Central memory CD8-positive, alpha-beta T cell (primary cell): ENCODE data around the gene TXLNB.

ENCODE experiments used
- ATAC-seq: fragments of 150-1000 bp; cut with Tn5 transposase; replicated peaks from 2 replicates; pipeline ENCODE4 v1.10.0; 2022; ENCODE audit warnings: mild to moderate bottlenecking, moderate FRiP score, moderate number of reproducible peaks; ENCODE audit not compliant: poor library complexity, severe bottlenecking; ENCODE audit errors: extremely low read depth
- DNase-seq, 2 donors: peaks; one replicate each; pipeline ENCODE4 v3.0.0; 2021; ENCODE audit warnings: low spot score in 2 of 2
- H3K27ac Mint-ChIP-seq: one replicate; pipeline ENCODE4 v1.8.0; 2022; ENCODE audit warnings: low read depth, mild to moderate bottlenecking, moderate library complexity, mixed read lengths
- H3K27me3 Mint-ChIP-seq: one replicate; pipeline ENCODE4 v1.8.0; 2022; ENCODE audit warnings: mixed read lengths
- H3K36me3 Mint-ChIP-seq: one replicate; pipeline ENCODE4 v1.8.0; 2022; ENCODE audit warnings: mild to moderate bottlenecking, moderate library complexity, mixed read lengths; ENCODE audit not compliant: insufficient read depth
- H3K4me1 Mint-ChIP-seq: one replicate; pipeline ENCODE4 v1.8.0; 2022; ENCODE audit warnings: mixed read lengths
- H3K4me3 Mint-ChIP-seq: one replicate; pipeline ENCODE4 v1.8.0; 2022; ENCODE audit warnings: mild to moderate bottlenecking, moderate library complexity, mixed read lengths
- H3K9me3 Mint-ChIP-seq: one replicate; pipeline ENCODE4 v1.8.0; 2022; ENCODE audit warnings: mixed read lengths

TXLNB gene

DNA sequence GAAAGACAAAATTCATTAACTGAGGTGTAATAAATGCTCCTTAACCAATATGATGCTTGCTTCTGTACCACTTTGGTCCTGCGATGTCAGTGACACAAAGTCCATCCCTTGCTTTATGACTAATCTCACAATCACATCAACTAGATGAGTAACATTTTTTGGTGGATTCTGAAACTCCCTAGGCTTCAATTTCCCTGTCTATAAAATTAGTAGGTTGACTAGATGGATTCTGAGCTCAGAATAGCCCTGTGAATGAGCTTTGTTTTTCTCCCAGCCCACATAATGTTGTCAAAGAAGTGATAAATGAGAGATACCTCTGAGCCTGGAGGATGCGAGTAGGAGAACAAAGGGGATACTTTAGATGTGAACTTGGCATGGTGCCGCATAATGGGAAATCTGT, 9.1 kb downstream of the TXLNB start:
- ATAC-seq = no peak
- no peak overlapping the region for H3K27ac Mint-ChIP-seq

DNA sequence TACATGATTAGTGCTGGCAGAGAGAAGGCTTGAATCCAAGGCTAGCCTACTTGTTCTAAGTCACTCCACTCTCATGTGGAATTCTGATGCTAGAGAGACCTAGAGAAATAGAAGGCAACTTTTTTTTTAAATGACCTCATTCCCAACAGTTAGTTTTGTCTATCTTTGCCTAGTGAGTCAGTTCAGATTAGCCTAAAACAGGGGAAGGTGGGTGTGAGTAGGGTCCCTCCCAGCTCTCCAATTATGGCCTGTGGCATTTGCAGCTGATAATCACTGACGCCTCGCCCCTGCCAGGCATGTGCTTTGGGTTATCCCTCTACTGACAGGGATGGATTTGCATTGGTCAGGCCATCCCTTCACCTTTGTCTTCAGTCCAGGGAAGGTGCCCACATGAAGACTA, 13.6 kb downstream of the TXLNB start:
- no peak for DNase-seq
- Mint-ChIP-seq H3K27me3 (no peaks in the 10 kb centered on the region), H3K4me3 (no peak overlapping the region), H3K4me1 (peaks cover 13% of the 10 kb centered on the region), H3K9me3 (no peaks in the 10 kb centered on the region), H3K36me3 (no peaks in the 10 kb centered on the region), H3K27ac (peak overlapping the region; percentile 41)
- no peak for ATAC-seq

More for the DNA sequence above, 9.1 kb downstream of the TXLNB start:
- Mint-ChIP-seq H3K9me3 (no peaks in the 10 kb centered on the region), H3K27me3 (no peaks in the 10 kb centered on the region), H3K4me3 (no peak overlapping the region), H3K36me3 (no peaks in the 10 kb centered on the region), H3K4me1 (peaks cover 13% of the 10 kb centered on the region)
- DNase-seq = no peak

DNA sequence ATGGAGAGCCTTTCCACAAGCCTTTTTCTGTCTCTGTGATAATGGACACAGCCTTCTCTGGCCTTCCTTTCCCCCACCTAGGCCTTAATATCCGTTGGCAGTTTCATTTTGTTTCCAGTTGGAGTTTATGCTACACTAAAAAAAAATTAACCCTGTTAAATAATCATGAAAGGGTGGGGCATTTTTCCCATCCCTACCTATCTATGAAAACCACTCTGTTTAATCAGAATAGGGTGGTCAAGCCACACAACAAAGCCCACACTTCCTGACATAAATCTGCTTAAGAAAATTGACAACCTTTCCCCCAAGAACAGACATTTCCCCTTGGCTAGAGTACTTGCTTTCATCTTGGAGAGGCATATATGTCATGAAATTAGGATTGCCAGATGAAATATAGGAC, 14.2 kb downstream of the TXLNB start:
- H3K27me3 Mint-ChIP-seq = no peaks in the 10 kb centered on the region
- H3K36me3 Mint-ChIP-seq = no peaks in the 10 kb centered on the region
- H3K27ac Mint-ChIP-seq = peak overlapping the region; percentile 41
- no peak overlapping the region for H3K4me3 Mint-ChIP-seq
- no peaks in the 10 kb centered on the region for H3K9me3 Mint-ChIP-seq
- DNase-seq = no peak
- H3K4me1 Mint-ChIP-seq = peaks cover 9% of the 10 kb centered on the region
- no peak for ATAC-seq

DNA sequence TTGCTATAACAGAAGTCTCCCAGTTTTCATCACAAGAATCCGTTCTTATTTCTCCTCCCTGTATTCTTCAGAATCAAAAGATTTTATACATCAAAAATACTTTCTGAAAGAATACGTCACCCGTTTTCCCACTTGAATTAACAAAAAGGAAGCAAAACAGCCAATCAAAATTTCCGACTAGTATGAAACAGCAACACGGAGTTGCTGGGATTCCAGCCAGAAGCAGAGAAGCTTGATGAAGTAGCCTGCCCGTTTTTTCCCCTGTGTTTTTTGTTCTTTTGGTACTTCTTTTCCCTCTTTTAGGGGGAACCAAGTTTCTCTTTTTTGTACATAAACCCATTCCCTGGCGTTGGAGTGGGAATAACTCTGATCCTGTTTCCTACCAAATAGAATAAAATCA, 14.6 kb downstream of the TXLNB start:
- H3K9me3 Mint-ChIP-seq = no peaks in the 10 kb centered on the region
- H3K36me3 Mint-ChIP-seq = no peaks in the 10 kb centered on the region

DNA sequence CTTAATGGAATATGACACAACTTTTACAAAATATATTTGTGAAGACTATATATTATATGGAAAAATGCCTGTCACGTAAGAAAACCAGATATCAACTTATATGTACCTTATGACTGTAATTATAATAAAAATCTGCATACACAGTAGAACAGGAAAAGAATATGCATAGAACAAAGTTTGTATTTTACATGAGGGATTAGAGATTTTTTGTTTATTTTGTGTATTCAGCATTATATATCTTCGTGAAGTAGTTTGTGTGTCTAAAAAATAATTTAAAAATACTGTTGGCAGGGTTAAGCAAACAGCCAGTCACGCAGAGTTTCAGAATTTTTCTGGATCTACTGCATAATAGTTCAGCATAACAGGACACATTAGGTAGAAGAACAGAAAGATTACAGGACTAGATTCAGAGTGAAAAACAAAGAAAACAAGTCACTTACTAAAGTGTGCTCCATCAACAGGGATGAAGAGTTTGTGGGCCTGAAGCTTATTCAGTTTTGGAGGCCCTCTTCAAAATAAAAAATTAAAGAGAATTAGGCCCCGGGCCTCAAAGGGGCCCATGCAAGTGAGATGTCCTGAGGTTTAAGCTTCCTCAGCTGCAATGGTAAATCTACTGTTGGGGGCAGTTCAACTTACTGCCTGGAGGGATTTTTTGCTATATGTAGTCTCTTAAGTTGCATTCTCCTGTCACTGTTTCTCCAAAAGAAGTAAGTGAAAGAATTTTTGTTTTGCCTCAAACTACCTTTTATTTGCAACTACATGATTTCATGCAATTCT, 16.3 kb downstream of the TXLNB start:
- Mint-ChIP-seq H3K27ac (no peak overlapping the region), H3K4me3 (no peak overlapping the region), H3K9me3 (no peaks in the 10 kb centered on the region), H3K27me3 (no peaks in the 10 kb centered on the region), H3K36me3 (no peaks in the 10 kb centered on the region), H3K4me1 (peaks cover 8% of the 10 kb centered on the region)
- ATAC-seq (no peak), DNase-seq (no peak)

More for the DNA sequence above, 14.6 kb downstream of the TXLNB start:
- Mint-ChIP-seq H3K27ac (no peak overlapping the region), H3K4me3 (no peak overlapping the region), H3K27me3 (no peaks in the 10 kb centered on the region), H3K4me1 (peaks cover 8% of the 10 kb centered on the region)
- ATAC-seq = no peak
- DNase-seq = no peak

DNA sequence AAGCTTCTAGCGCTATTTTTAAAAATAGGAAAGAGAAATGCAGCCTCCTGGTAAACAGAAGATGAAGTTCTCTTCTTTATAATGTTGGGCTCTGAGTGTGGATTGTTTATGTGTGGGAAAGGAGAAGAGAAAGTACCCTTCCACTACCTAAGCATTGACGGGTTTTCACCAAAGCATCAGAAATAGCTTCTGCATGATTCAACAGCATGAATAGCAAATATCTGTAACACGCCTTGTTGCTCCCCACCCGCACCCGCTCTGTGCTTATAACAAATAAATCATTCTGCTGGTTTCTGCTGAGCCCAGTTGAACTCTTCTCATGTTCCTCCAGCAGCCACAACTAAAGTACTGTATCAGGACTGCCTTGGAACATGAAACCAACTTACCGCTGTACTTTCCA, 20.7 kb downstream of the TXLNB start:
- Mint-ChIP-seq H3K4me3 (no peak overlapping the region), H3K4me1 (no peaks in the 10 kb centered on the region), H3K27ac (no peak overlapping the region), H3K27me3 (no peaks in the 10 kb centered on the region), H3K36me3 (no peaks in the 10 kb centered on the region), H3K9me3 (no peaks in the 10 kb centered on the region)
- DNase-seq = no peak
- no peak for ATAC-seq

DNA sequence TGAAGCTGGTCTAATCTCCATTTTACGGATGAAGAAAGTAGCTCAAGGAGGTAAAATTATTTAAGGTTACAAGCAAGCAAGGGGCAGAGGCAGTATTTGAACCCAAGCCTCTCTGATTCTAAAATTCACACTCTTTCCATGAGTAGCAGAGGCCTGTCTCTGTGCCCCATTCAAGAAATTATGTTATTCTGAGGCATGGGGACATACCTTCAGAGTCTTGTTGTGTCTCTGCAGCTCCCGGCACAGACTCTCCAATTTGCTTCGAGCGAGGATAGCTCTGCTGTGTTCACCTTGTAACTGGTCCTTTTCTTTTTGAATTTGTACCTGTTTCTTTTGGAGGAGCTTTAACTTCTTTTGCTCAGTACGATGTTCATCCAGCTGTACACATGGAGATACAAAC, 21.5 kb downstream of the TXLNB start:
- DNase-seq (no peak), ATAC-seq (no peak)
- Mint-ChIP-seq H3K4me3 (no peak overlapping the region), H3K4me1 (no peaks in the 10 kb centered on the region), H3K27ac (no peak overlapping the region), H3K27me3 (no peaks in the 10 kb centered on the region), H3K36me3 (no peaks in the 10 kb centered on the region), H3K9me3 (no peaks in the 10 kb centered on the region)

DNA sequence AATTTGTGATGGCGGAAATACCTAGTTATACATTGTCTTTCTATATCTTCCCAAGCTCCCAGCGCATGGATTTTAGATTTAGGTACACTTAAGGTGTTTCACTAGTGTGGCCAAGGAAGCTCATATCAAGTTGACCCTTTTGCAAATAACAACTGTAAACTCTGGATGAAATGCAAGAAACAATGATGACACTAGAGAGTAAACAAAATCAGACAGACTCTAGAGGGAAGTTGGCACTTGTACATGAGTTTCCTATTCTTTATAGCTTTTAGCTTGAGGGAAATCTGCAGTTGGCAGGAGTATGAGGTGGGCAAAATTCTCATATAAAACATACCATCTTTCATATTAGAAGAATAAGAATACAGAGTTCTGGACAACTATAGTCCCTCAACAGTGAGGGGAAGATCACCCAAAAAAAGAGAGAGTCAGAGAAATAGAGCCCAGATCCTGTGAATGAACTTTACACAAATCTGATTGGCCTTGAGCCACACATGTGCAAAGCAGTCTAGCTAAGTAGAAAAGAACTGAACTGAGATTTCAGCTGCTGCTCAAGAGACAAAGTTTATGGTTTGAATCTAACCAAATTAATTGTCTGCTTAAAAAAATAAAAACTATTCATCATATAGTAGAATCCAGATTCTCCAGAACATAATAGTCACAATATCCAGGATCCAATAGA, 26.1 kb downstream of the TXLNB start:
- no peak overlapping the region for H3K27ac Mint-ChIP-seq
- DNase-seq = no peak
- no peak for ATAC-seq
- H3K36me3 Mint-ChIP-seq = no peaks in the 10 kb centered on the region
- no peaks in the 10 kb centered on the region for H3K9me3 Mint-ChIP-seq
- peaks cover 11% of the 10 kb centered on the region for H3K4me1 Mint-ChIP-seq
- no peak overlapping the region for H3K4me3 Mint-ChIP-seq
- no peaks in the 10 kb centered on the region for H3K27me3 Mint-ChIP-seq

DNA sequence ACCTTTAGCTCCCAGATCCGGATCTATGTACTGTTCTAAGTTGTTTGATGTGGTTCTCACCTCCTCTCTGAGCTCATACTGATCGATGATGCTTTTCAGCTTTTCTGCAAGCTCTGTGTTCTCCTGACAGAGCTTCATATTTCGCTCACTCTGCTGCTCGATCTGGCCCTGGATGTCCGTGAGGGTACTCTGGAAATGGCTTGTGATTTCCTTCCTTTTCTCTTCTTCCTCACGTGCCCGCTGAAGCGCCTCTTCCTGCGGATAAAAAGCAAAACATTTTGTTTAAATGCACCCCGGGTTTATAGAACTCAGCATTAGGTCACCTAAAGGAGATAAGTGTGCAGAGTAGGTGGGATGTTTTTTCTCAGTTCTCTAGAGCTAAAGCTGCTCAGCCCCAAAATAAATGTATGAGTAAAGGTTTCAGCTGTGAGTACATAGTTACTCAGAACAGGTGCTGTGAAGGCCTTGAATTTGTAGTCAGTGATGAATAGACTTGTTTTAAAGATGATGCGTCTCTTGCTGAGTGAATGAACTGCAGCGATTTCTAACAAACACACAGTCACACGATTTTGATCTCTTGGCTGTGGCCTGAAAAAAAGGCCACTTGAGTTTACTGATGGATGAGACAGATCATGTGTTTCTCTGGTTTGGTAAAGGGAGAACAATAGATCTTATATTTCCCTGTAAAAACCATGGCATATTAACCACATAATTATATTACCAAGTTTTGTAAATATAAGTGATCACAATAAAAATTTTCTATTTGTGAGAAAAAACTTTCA, 29.1 kb downstream of the TXLNB start:
- H3K4me1 Mint-ChIP-seq = peaks cover 18% of the 10 kb centered on the region
- ATAC-seq (peak; percentile 93), DNase-seq (peak in 1 of 2 donors; percentile 13)
- peak overlapping the region; percentile 71 for H3K4me3 Mint-ChIP-seq
- no peaks in the 10 kb centered on the region for H3K27me3 Mint-ChIP-seq
- no peaks in the 10 kb centered on the region for H3K36me3 Mint-ChIP-seq
- peak overlapping the region; percentile 65 for H3K27ac Mint-ChIP-seq
- no peaks in the 10 kb centered on the region for H3K9me3 Mint-ChIP-seq

DNA sequence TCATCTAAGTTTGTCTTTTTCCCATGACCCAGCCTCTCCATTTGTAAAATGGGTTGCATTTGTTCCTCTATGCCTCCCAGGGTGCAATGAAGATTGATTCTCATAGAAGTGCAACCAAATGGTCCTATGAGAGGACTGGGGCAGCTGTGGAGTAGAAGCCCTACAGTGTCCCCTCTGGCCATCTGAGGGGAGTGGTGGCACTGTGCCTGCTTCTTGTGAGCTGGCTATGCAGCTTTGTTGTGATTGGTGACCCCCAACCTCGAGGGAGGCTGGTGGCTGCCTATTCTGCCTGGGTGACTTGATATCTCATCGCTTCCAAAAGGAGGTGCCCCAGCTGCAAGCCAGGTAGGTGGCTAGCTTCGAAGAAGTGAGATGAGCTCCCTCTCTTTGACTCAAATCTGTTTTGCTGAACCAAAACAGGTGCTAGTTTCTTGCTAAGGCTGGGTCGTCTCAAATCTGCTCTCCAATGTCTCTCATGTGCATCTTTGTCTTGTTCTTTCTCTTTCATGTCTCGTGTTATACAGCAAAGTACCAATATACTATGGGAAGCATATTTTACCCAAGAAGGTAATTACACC, 33.9 kb downstream of the TXLNB start:
- Mint-ChIP-seq H3K4me1 (peaks cover 25% of the 10 kb centered on the region), H3K36me3 (no peaks in the 10 kb centered on the region), H3K4me3 (no peak overlapping the region), H3K27ac (no peak overlapping the region), H3K9me3 (no peaks in the 10 kb centered on the region), H3K27me3 (no peaks in the 10 kb centered on the region)
- DNase-seq = no peak
- no peak for ATAC-seq

DNA sequence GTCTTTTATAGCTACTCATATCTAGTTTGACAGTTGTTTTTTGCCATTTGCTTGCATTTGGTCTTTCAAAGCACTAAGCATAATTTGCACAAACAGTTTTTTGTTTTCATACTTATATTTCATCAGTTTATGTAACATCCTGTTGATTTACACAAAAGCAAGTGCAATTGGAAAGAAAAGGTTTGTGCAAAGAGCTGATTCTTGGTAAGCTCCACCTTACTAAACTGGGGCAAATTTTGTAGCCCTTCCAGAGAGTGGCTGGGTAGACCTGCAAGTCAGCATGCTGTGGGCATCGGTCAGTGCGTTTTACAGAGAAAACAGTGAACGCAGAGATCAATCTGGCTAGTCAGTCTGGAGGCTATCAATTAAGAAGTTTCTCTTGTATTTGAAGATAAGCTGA, 34.5 kb downstream of the TXLNB start:
- no peak for DNase-seq
- H3K27me3 Mint-ChIP-seq = no peaks in the 10 kb centered on the region
- peak overlapping the region; percentile 55 for H3K27ac Mint-ChIP-seq
- ATAC-seq = no peak
- H3K36me3 Mint-ChIP-seq = no peaks in the 10 kb centered on the region
- H3K4me3 Mint-ChIP-seq = no peak overlapping the region
- no peaks in the 10 kb centered on the region for H3K9me3 Mint-ChIP-seq
- H3K4me1 Mint-ChIP-seq = peaks cover 19% of the 10 kb centered on the region

DNA sequence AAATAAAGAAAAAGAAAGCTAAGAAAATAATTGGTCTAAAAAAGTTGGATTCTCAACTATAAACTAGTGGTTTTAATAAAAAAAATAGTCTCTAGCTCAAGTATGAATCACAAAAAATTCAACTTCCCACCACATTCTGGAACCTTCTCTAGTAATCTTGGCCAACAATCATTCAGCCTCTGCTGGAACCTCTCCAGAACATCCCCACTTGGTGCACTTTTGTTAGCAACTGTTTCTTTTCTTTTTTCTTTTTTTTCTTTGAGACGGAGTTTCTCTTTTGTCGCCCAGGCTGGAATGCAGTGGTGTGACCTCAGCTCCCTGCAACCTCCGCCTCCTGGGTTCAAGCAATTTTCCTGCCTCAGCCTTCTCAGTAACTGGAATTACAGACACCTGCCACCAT, 35.7 kb downstream of the TXLNB start:
- H3K4me3 Mint-ChIP-seq = no peak overlapping the region
- ATAC-seq (no peak), DNase-seq (no peak)
- H3K4me1 Mint-ChIP-seq = peaks cover 26% of the 10 kb centered on the region
- no peak overlapping the region for H3K27ac Mint-ChIP-seq
- no peaks in the 10 kb centered on the region for H3K27me3 Mint-ChIP-seq
- H3K36me3 Mint-ChIP-seq = no peaks in the 10 kb centered on the region
- H3K9me3 Mint-ChIP-seq = no peaks in the 10 kb centered on the region
